K562 (cell line): ENCODE results near the gene ANKLE1. TPM values are rescaled to one million over a fixed set of nuclear protein-coding genes. Genes with fewer than 3 reads are reported as not detected.

ENCODE experiments used
- ELF4 ChIP-seq: fragments of 450-650 bp; formaldehyde crosslinking; IDR thresholded peaks from 2 replicates; pipeline ENCODE4 v1.4.0; 2022; ENCODE audit warnings: missing genetic modification characterization
- EWSR1 ChIP-seq: fragments of 450-650 bp; IDR thresholded peaks from 2 replicates; pipeline ENCODE4 v1.6.1; 2018; ENCODE audit warnings: borderline replicate concordance, mild to moderate bottlenecking, low read depth, moderate library complexity; ENCODE audit not compliant: partially characterized antibody
- JUNB ChIP-seq: fragments of 450-650 bp; formaldehyde crosslinking; conservative IDR thresholded peaks from 2 replicates; pipeline ENCODE4 v1.4.0; 2020; ENCODE audit warnings: mild to moderate bottlenecking
- NFATC3 ChIP-seq: fragments of 450-650 bp; IDR thresholded peaks from 2 replicates; pipeline ENCODE4 v1.6.1; 2017; ENCODE audit warnings: mild to moderate bottlenecking
- POLR2A ChIP-seq: fragments of 450-650 bp; conservative IDR thresholded peaks from 2 replicates; pipeline ENCODE4 v1.6.1; 2016
- POLR2B ChIP-seq: fragments of 450-650 bp; IDR thresholded peaks from 2 replicates; pipeline ENCODE4 v1.6.1; 2018; ENCODE audit warnings: low read depth; ENCODE audit not compliant: partially characterized antibody
- RAD51 ChIP-seq: fragments of 450-650 bp; IDR thresholded peaks from 2 replicates; pipeline ENCODE4 v1.7.1; 2016; ENCODE audit warnings: low read depth, mild to moderate bottlenecking, borderline replicate concordance
- SMARCC2 ChIP-seq: fragments of 450-650 bp; IDR thresholded peaks from 2 replicates; pipeline ENCODE4 v1.6.1; 2017; ENCODE audit warnings: antibody characterized with exemption, moderate library complexity, mild to moderate bottlenecking, low read depth
- SNIP1 ChIP-seq: fragments of 450-650 bp; IDR thresholded peaks from 2 replicates; pipeline ENCODE4 v1.7.1; 2017; ENCODE audit warnings: low read depth, mild to moderate bottlenecking
- TAF15 ChIP-seq: fragments of 200-400 bp; formaldehyde crosslinking; IDR thresholded peaks from 2 replicates; pipeline ENCODE4 v1.6.1; 2017; ENCODE audit warnings: mild to moderate bottlenecking, low read depth, low read length, moderate library complexity
- ZBTB7A ChIP-seq: IDR thresholded peaks from 2 replicates; pipeline ENCODE4 v1.6.1; 2011; ENCODE audit warnings: low read depth, mild to moderate bottlenecking, low read length, moderate library complexity, borderline replicate concordance; ENCODE audit not compliant: control insufficient read depth
- ZNF174 ChIP-seq: fragments of 250-450 bp; sonication (Bioruptor Pico); IDR thresholded peaks from 2 replicates; pipeline ENCODE4 v1.4.0; 2020; ENCODE audit warnings: mild to moderate bottlenecking
- ZNF253 ChIP-seq: fragments of 250-450 bp; sonication (Bioruptor Pico); conservative IDR thresholded peaks from 2 replicates; pipeline ENCODE4 v1.6.1; 2021; ENCODE audit warnings: mild to moderate bottlenecking
- polyA plus RNA-seq, 8 experiments: library from polyadenylated mRNA; depleted of rRNA in 4 of 8; stranded (reverse) in 5 of 8; unstranded in 3 of 8; fragments of >200 nt; fragmentation: Nextera tagmentation in 2 of 8; fragmentation: Illumina TruSeq in 1 of 8; extraction: Ambion mirVana in 2 of 8; extraction: Trizol in 1 of 8; gene quantifications; 2 replicates each; pipeline versions ENCODE4 v1.2.1 to v1.2.3, GENCODE V29; 2011 to 2014; ENCODE audit warnings: inconsistent platforms in 1 of 8, missing spikeins in 1 of 8
- total RNA-seq, 7 experiments: library from RNA; depleted of rRNA in 6 of 7; stranded (reverse); fragments of >200 nt in 6 of 7; fragmentation: Illumina TruSeq in 2 of 7; extraction: Trizol in 2 of 7; gene quantifications; 2 replicates each; pipeline versions ENCODE4 v1.2.1 to v1.2.3, GENCODE V29; 2011 to 2021; ENCODE audit warnings: low replicate concordance in 1 of 7
- TF ChIP-seq, protein P1 (sequence below): sonication (generic); formaldehyde crosslinking; IDR thresholded peaks from 2 replicates; pipeline ENCODE4 v1.8.0; 2022; ENCODE audit warnings: missing genetic modification reagents, mild to moderate bottlenecking, moderate library complexity, borderline replicate concordance
- TF ChIP-seq, protein P2 (sequence below): fragments of 450-650 bp; IDR thresholded peaks from 2 replicates; pipeline ENCODE4 v1.6.1; 2016
- TF ChIP-seq, protein P3 (sequence below): sonication (generic); formaldehyde crosslinking; IDR thresholded peaks from 2 replicates; pipeline ENCODE4 v1.8.0; 2022; ENCODE audit warnings: mild to moderate bottlenecking, missing genetic modification reagents, borderline replicate concordance
- TF ChIP-seq, protein P4 (sequence below): fragments of 450-650 bp; formaldehyde crosslinking; IDR thresholded peaks from 2 replicates; pipeline ENCODE4 v1.4.0; 2020; ENCODE audit warnings: mild to moderate bottlenecking, mixed read lengths
- TF ChIP-seq, protein P5 (sequence below): IDR thresholded peaks from 2 replicates; pipeline ENCODE4 v1.6.1; 2011; ENCODE audit not compliant: insufficient read length; ENCODE audit errors: extremely low read depth

Gene ANKLE1
- total and polyA plus RNA-seq, 9 of the 15 experiments (the other 6 are each of a cell fraction or from before 2014, with no cell fraction given), result 0.63 to 9.2 (median 2.9) TPM

DNA sequence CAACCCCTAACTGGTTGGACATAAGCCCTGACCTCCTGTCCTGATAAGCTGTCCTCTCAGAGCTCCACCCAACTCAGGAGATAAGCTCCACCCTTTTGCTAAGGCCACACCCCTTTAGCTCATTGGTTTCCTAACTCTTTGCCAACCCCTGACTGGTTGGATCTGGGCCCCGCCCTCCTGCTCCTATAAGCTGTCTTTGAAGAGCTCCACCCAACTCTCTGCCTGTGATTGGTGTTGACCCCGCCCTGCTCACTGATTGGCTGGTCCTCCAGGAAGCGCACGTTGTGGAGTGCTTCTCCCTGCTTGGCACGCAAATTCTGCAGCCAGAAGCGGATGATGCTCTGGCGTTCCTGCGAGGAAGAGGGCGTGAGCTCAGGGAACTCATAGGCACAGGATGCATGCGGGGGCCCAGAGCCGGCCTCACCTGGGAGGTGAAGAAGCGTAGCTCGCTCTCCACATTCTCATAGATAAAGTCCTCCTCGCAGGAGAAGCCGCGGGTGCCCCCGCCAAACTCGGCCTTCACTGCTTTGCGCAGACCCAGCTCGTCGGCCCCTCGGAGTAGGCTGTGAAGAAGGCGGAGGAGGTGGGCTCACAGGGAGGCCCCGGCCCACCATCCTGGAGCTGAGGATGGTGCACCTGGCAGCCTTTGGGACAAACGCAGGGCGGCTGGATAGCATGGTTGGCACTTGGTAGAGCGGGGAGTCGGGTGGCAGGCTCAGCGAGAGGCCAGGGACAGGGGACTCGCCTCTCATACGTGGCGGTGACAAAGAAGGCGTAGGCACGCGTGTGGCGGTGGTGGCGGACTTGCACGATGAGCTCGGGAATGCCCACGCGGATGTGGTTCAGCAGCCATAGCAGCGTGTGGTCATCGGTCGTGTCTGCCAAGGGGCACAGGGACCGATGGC, 51.2 kb downstream of the ANKLE1 start (continued):
- TF ChIP-seq, protein P1, sequence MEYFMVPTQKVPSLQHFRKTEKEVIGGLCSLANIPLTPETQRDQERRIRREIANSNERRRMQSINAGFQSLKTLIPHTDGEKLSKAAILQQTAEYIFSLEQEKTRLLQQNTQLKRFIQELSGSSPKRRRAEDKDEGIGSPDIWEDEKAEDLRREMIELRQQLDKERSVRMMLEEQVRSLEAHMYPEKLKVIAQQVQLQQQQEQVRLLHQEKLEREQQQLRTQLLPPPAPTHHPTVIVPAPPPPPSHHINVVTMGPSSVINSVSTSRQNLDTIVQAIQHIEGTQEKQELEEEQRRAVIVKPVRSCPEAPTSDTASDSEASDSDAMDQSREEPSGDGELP (CRISPR knock-in tag), result peak; percentile 60; the same call in 1 of the 2 replicates
- TF ChIP-seq ZBTB7A, result no peak
- no peak for TF ChIP-seq EWSR1
- no peak for TF ChIP-seq RAD51
- TF ChIP-seq, protein P2, sequence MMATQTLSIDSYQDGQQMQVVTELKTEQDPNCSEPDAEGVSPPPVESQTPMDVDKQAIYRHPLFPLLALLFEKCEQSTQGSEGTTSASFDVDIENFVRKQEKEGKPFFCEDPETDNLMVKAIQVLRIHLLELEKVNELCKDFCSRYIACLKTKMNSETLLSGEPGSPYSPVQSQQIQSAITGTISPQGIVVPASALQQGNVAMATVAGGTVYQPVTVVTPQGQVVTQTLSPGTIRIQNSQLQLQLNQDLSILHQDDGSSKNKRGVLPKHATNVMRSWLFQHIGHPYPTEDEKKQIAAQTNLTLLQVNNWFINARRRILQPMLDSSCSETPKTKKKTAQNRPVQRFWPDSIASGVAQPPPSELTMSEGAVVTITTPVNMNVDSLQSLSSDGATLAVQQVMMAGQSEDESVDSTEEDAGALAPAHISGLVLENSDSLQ, result peak; percentile 87
- TF ChIP-seq SNIP1, result no peak
- TF ChIP-seq, protein P3, sequence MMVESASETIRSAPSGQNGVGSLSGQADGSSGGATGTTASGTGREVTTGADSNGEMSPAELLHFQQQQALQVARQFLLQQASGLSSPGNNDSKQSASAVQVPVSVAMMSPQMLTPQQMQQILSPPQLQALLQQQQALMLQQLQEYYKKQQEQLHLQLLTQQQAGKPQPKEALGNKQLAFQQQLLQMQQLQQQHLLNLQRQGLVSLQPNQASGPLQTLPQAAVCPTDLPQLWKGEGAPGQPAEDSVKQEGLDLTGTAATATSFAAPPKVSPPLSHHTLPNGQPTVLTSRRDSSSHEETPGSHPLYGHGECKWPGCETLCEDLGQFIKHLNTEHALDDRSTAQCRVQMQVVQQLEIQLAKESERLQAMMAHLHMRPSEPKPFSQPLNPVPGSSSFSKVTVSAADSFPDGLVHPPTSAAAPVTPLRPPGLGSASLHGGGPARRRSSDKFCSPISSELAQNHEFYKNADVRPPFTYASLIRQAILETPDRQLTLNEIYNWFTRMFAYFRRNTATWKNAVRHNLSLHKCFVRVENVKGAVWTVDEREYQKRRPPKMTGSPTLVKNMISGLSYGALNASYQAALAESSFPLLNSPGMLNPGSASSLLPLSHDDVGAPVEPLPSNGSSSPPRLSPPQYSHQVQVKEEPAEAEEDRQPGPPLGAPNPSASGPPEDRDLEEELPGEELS, result no peak
- no peak for TF ChIP-seq ELF4 (CRISPR knock-in tag)
- no peak for TF ChIP-seq SMARCC2
- TF ChIP-seq, protein P4, sequence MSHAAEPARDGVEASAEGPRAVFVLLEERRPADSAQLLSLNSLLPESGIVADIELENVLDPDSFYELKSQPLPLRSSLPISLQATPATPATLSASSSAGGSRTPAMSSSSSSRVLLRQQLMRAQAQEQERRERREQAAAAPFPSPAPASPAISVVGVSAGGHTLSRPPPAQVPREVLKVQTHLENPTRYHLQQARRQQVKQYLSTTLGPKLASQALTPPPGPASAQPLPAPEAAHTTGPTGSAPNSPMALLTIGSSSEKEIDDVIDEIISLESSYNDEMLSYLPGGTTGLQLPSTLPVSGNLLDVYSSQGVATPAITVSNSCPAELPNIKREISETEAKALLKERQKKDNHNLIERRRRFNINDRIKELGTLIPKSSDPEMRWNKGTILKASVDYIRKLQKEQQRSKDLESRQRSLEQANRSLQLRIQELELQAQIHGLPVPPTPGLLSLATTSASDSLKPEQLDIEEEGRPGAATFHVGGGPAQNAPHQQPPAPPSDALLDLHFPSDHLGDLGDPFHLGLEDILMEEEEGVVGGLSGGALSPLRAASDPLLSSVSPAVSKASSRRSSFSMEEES, result no peak
- TF ChIP-seq ZNF174 (CRISPR knock-in tag), result no peak
- TF ChIP-seq POLR2A, result peak; percentile 35; the same call in 1 of the 2 replicates
- no peak for TF ChIP-seq POLR2B
- no peak for TF ChIP-seq ZNF253 (CRISPR knock-in tag)
- no peak for TF ChIP-seq JUNB (CRISPR knock-in tag)
- no peak for TF ChIP-seq NFATC3
- TF ChIP-seq, protein P5, sequence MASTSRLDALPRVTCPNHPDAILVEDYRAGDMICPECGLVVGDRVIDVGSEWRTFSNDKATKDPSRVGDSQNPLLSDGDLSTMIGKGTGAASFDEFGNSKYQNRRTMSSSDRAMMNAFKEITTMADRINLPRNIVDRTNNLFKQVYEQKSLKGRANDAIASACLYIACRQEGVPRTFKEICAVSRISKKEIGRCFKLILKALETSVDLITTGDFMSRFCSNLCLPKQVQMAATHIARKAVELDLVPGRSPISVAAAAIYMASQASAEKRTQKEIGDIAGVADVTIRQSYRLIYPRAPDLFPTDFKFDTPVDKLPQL, result no peak
- TF ChIP-seq TAF15, result no peak
